ENCODE data around the gene WWOX.

WWOX gene

DNA sequence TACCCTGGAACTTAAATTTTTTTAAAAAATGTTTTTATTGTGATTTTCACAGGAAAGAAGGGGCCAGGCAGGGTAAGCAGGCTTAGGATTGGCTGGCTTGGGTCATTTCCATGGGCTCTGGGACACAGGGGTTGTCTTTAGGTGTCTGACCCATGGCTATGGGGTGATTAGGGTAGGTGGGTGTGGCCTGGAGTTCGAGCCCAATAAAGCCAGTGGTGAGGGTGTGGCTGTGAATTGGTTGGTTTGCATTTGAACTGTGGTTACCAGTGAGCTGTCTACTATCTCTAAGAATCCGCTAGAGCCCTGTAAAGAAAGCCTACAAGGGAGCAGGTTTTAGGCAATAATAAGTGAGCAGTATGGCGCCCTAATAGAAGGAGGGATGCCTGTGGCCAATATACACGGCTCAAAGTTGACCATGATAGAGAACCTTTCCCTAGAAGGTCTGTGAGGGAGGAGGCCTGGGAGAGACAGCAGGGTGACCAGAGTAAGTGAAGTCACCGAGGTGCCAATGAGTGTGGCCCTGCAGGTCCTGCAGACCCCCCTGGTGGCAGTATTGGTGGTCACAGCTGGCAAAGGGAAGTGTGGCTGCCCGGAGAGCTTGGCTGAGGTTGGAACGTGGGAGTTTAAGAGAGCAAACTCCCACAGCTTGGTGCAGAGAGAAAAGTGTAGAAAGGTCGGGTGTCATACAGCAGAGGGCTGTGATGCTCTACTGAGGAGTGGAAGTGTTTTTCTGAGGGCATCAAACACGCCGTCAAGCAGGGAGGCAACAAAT is 454.0 kb downstream of the WWOX start:
- TF ChIP-seq, protein P1, sequence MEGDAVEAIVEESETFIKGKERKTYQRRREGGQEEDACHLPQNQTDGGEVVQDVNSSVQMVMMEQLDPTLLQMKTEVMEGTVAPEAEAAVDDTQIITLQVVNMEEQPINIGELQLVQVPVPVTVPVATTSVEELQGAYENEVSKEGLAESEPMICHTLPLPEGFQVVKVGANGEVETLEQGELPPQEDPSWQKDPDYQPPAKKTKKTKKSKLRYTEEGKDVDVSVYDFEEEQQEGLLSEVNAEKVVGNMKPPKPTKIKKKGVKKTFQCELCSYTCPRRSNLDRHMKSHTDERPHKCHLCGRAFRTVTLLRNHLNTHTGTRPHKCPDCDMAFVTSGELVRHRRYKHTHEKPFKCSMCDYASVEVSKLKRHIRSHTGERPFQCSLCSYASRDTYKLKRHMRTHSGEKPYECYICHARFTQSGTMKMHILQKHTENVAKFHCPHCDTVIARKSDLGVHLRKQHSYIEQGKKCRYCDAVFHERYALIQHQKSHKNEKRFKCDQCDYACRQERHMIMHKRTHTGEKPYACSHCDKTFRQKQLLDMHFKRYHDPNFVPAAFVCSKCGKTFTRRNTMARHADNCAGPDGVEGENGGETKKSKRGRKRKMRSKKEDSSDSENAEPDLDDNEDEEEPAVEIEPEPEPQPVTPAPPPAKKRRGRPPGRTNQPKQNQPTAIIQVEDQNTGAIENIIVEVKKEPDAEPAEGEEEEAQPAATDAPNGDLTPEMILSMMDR (IDR thresholded peaks at IDR 0.05; ENCODE audit: low read depth, low read length) = no peak
- DNase-seq (ENCODE audit: low read depth in 2 of 2) = no peak
- no peak overlapping the region for H3K4me3 ChIP-seq (replicated peaks in 1 of 2; ENCODE audit: low read depth in 2 of 2, low read length in 2 of 2)

DNA sequence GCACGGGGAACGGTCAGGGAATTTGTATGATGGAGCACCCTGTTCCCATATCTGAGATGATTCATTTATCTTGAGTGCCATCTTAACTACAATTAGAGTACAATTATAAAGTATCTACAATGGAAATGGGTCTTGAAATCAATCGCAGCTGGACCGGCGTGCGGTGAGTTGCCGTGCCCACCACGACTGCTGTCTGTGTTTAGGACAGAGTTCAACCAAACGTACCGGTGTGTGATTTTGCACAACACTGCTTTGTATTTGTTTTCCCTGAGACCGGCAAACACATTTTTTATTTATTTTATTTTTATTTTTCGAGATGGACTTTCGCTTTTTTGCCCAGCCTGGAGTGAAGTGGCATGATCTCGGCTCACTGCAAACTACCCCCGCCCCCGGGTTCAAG is 457.0 kb downstream of the WWOX start:
- TF ChIP-seq, protein P1 (IDR thresholded peaks at IDR 0.05; ENCODE audit: low read depth, low read length) = no peak
- H3K4me3 ChIP-seq (replicated peaks in 1 of 2; ENCODE audit: low read depth in 2 of 2, low read length in 2 of 2) = no peak overlapping the region
- DNase-seq (ENCODE audit: low read depth in 2 of 2) = no peak

DNA sequence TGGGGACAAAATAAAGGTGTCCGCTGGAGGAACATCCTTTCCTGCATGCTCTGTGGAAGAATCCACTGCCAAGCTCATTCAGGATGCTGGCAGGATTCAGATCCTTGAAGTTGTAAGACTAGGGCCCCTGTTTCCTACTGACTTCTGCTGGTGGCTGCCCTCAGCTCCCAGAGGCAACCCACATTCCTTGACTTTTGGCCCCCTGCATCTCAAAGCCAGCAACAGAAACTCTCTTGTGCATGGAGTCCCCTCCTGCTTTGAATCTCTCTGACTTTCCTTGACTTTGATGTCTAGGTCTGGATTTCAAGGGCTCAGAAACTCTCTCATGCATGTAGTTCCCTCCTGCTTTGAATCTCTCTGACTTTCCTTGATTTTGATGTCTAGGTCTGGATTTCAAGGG is 461.5 kb downstream of the WWOX start:
- H3K4me3 ChIP-seq (replicated peaks in 1 of 2; ENCODE audit: low read depth in 2 of 2, low read length in 2 of 2) = no peak overlapping the region

DNA sequence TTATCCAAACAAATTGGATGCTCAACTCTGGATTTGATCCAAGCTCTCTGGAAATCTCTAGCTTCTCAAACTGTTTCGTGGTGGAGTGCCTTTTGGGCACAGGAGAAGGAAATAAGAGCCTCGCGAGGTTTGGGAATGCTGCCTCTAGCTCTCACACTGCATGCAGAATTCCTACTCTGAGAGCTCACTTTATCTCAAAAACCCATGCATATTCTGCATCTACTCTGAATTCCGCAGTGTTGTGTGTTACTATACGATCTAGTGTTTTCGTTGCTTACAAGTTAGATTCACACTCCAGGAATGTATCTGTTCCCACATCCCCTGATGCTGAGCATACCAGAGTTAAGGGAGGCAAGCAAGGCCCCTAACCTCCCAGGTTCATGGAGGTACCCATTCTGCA is 462.7 kb downstream of the WWOX start:
- DNase-seq (ENCODE audit: low read depth in 2 of 2) = no peak
- no peak overlapping the region for H3K4me3 ChIP-seq (replicated peaks in 1 of 2; ENCODE audit: low read depth in 2 of 2, low read length in 2 of 2)
- TF ChIP-seq, protein P1 (IDR thresholded peaks at IDR 0.05; ENCODE audit: low read depth, low read length) = no peak

More for the DNA sequence above, 461.5 kb downstream of the WWOX start:
- no peak for DNase-seq (ENCODE audit: low read depth in 2 of 2)
- TF ChIP-seq, protein P1 (IDR thresholded peaks at IDR 0.05; ENCODE audit: low read depth, low read length) = no peak

DNA sequence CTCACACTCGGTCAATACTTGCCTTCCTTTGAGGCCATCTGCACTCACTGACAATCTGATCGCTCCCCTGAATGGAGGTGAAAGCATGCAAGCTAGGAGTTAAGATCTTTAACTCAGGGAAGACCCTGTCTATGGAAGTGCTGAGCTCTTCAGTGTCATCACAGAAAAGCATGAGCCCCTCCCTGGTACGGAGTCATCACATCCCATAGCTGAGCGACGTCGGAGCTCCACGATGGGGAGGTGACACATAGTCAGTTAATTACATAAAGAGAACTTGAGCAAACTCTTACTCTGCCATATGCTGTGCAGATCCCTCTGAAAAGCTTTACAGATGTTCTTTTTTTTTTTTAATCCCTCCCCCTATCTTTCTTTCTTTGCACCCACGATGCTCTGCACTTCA is 463.2 kb downstream of the WWOX start:
- no peak for DNase-seq (ENCODE audit: low read depth in 2 of 2)
- no peak overlapping the region for H3K4me3 ChIP-seq (replicated peaks in 1 of 2; ENCODE audit: low read depth in 2 of 2, low read length in 2 of 2)
- TF ChIP-seq, protein P1 (IDR thresholded peaks at IDR 0.05; ENCODE audit: low read depth, low read length) = no peak

DNA sequence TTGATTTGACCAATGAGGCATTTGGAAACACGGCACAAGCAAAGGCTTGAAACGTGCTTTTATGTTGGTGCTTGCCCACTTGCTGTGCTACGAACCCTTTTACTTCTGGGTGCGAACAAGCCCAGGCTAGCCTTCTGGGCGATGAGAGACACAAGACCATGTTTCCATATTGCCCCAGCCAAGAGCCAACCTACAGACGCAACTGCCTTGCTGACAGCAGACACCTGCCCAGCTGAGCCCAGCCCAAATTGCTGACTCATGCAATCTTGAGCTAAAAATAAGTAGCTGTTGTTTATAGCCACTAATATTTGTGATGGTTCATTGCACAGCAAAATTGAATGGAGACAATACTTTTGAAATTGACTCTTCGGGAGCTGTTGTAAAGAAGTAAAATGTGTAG is 464.5 kb downstream of the WWOX start:
- TF ChIP-seq, protein P1 (IDR thresholded peaks at IDR 0.05; ENCODE audit: low read depth, low read length) = no peak
- no peak for DNase-seq (ENCODE audit: low read depth in 2 of 2)

More for the DNA sequence above, 464.5 kb downstream of the WWOX start:
- no peak overlapping the region for H3K4me3 ChIP-seq (replicated peaks in 1 of 2; ENCODE audit: low read depth in 2 of 2, low read length in 2 of 2)
